T1000 (cell line): Measurements from ENCODE around the gene SMAP1.

Experiments
- DNase-seq: peaks from one replicate; lab custom pipeline; 2025; ENCODE audit warnings: mixed read lengths; lab: John Stamatoyannopoulos, UW

SMAP1 gene

DNA sequence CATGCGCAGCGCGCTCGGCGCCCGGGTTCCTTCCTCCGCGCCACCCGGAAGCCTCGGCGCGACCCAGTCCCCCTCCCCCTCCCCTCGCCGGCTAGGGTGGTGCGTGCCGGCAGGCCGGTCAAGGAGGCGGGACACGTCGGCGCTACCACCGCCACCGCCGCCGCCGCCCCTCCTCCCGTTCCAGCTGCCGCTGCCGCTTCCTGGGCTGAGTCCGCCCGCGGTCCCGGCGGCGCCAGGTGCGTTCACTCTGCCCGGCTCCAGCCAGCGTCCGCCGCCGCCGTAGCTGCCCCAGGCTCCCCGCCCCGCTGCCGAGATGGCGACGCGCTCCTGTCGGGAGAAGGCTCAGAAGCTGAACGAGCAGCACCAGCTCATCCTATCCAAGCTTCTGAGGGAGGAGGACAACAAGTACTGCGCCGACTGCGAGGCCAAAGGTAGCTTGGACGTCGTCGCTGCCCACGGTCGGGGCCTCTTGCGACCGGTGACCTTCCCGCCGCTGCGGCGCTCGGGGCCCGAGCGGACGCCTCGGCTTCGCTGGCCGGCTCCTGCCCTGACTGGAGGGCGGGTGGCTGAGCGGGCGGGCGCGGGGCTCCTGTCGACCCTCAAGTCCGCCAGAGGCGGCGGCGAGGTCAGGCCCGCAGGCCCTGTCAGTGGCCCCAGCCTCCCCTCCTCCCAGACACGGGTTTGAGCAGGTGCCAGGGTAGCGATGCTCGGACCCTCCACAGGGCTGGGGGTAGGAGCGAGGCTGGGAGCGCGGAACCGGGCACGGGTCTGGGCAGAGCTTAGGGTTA, at the start of gene SMAP1:
Gene SMAP1, plus strand, starts transcription at position 173 of the 788 bp plus-strand sequence. Its CDS starts 141 bp downstream, at position 314.
- DNase-seq, result peak; percentile 90

DNA sequence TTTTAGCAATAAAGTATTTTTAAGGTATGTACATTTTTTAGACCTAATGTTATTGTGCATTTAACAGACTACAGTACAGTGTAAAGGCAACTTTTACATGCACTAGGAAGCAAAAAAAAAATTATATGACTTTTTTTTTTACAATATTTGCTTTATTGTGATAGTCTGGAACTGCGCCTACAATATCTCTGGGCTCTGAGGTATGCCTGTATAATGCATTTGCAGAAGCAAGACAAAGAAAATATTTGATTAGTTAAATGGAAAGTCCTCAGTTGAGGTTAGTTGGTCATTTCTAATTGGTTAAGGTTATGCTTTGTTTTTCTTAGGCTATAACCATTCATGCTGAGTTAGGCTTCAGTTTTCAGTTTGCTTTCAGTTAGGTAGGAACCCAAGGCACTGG, 46.9 kb upstream of the SMAP1 start:
- DNase-seq, result no peak

DNA sequence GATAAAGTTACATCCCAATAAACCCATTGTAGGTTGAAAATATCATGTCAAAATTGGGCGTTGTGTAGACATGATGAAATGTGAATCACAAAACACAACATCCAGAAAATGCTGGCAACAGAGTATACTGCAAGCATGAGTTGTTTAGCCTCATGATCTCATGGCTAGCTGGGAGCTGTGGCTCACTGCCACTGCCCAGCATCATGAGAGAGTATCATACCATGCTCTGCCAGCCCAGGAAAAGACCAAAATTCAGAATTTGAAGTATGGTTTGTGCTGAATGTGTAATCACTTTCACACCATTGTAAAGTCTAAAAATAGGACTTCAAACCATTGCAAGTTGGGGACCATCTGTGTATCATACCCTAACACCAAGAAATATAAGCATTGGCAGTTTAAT, 45.2 kb upstream of the SMAP1 start:
- no peak for DNase-seq

DNA sequence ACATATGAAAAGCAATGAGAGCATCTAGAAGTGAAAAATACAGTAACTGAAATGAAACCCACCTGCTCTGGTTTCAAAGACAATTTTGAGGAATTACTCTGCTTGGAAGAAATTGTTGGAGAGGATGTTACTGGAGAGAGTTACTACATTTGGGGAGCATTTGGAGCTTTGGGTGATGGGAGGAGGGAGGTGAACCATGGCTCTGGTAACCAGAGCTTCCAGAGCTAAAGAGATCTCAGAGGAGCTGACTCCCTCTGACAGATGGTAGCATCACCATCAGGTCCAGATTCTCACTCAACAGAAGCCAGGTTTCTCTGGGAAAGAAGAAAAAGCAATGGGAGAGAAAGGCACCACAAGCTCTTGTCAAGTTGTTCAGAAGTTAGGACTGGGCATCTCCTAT, 42.2 kb upstream of the SMAP1 start:
- DNase-seq, result no peak

DNA sequence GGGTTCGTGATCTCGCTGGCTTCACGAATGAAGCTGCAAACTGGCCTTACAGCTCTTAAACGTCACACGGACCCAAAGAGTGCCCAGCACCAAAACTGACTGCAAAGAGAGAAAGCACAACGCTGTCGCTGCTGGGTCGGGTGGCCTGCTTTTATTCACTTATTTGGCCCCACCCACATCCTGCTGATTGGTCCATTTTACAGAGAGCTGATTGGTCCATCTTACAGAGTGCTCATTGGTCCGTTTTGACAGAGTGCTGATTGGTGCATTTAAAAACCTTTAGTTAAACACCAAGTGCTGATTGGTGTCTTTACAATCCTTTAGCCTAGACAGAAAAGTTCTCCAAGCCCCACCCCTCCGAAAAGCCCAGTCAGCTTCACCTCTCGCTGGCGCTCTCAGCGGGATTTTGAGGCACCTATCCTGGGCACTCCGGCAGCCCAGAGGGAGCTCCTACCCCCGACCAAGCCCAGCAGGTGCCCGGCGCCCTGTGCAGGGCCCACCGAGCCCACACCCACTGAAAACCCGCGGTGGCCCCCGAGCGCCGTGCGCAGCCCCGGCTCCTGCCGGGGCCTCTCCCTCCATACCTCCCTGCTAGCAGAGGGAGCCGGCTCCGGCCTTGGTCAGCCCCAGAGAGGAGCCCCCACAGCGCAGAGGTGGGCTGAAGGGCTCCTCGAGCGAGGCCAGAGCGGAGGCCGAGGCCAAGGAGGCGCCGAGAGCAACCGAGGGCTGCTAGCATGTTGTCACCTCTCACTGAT, 40.0 kb upstream of the SMAP1 start:
- DNase-seq, result no peak

DNA sequence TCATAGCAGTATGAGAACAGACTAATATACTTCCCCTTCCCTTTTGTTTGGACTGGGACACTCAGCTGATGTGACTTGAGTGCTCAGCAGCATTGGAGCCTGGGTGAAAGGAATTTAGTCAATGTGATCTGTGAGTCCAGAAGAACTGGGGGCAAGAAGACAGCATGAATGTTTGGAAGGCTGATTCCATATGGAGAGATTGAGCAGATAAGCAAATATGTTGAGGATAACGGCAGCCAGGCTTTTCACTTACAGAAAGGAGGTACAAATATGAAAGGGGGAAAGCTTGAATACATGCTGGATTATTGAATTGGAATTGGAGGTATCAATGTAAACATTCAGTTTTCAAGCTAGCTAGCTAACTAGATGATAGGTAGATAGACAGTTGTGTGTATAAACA, 37.8 kb upstream of the SMAP1 start:
- no peak for DNase-seq

DNA sequence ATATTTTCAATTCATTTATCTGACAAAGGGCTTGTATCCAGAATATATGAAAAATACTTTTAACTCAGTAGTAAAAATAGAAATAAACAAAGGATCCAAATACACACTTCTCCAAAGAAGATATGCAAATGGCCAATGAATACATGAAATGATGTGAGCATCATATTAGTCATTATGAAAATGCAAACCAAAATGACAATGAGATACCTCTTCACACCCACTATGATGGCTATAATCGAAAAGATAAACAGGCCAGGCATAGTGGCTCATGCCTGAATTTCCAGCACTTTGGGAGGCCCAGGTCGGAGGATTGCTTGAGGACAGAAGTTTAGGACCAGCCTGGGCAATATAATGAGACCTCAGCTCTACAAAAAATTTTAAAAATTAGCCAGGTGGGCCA, 33.8 kb upstream of the SMAP1 start:
- no peak for DNase-seq

DNA sequence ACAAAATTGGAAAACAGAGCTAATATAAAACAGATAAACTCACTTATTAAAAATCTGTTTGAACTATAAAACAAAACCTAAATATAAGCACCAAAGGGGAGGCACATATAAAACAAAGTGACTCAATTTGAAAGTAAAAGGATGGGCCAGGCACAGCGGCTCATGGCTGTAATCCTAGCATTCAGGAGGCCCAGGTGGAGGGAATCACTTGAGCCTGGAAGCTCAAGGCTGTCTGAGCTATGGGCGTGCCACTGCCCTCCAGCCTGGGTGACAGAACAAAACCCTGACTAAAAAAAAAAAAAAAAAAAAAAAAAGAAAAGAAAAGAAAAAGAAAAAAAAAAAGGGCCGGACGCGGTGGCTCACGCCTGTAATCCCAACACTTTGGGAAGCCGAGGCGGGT, 31.1 kb upstream of the SMAP1 start:
- no peak for DNase-seq

DNA sequence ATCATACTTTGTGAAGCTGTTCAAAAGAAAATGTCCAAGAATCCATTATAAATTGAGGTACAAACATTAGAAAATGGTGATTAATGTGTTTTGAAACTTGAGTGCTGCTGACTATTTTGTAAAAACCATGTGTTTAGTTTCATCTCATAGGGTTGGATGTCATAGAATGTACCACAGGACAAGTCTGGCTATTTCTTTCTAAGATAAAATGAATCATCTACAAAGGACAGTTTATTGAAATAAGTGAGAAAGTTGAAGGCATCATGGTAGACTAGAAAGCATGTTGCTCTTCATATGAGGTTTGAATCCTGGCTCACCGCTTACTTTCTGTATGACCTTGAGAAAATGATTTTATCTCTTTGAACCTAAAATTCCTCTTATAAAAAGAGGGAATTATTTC, 29.2 kb upstream of the SMAP1 start:
- no peak for DNase-seq

DNA sequence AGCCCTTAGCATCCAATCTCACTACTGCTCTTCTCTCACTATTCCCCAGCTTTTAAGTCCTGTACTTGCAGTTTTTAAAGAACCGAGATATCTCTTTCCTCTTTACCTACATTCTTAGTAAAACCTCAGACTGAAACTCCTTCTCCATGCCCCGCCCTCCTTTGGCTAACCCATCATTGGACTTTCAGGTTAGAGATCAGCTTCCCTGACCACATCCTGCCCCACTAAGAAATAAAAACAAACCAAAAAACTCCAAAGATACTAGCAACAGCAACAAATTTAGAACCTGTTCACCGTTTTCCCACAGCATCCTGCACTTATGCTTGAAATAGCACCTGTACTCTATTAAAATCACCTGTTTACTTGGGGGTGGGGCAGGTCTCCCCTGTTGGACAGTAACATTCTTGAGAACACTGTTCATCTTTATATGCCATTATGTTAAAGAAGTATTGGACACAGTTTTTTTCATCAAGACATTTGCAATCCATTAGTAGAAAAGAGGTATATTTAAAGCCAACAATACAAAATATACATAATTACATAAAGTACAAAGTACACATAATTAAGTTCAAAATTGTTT, 16.3 kb upstream of the SMAP1 start:
- no peak for DNase-seq

DNA sequence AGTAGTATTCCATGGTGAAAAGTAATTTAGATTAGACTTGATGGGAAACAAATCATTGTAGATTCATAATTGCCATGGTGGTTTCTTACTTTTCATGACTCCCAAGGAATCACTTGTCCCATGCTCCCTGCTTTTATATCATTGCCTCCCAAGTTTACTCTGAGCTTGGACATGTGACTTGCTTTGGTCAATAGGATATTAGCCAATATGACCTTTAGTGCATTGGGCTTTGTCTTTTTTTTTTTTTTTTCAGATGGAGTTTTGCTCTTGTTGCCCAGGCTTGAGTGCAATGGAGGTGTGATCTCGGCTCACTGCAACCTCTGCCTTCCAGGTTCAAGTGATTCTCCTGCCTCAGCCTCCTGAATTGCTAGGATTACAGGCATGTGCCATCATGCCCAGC, 15.5 kb upstream of the SMAP1 start:
- DNase-seq, result no peak

DNA sequence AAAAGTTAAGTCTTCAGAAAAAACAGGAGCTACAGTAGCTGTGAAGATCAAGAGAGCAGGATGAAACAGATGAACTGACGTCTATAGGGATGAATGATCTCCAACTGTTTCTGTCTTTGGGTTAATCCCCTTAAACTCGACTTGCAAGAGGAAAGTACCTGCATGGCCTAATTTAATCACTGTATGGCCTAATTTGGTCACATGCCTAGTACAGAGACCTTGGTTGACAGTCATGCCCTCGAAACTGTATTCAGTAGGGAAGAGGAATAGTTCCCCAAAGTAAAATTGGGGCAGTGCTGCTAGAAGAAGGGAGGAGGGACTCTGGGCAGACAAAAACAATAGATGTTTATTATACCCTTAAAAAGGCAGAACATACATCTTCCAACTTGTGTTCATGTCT, 10.0 kb upstream of the SMAP1 start:
- DNase-seq, result no peak

DNA sequence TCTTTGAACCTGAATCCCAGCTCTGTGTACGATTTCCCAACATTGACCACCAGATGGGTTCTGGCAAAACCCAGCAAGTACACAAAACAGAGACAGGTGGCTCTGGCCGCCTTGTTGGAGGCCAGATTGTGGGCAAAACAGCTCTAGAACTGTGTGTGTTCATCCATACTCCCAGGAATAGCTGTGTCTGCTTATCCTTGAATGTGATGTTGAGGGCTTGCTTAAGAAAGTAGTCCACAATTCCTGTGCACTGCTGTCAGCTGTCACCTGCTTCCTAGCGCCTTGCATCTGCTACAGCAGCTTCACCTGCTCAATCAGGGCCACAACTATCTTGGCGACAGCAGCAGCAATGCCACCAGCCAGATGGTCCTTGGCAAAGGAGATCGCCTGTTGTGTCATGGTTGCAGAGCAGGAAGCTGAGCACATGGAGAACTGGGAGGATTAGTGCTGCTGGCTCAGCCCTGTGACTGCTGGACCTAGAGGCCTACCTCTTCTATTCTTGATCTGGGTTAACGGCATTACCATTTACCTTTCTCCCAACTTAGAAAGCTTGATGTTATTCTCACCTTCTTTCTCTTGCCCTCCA, 3.7 kb upstream of the SMAP1 start:
- DNase-seq, result no peak

DNA sequence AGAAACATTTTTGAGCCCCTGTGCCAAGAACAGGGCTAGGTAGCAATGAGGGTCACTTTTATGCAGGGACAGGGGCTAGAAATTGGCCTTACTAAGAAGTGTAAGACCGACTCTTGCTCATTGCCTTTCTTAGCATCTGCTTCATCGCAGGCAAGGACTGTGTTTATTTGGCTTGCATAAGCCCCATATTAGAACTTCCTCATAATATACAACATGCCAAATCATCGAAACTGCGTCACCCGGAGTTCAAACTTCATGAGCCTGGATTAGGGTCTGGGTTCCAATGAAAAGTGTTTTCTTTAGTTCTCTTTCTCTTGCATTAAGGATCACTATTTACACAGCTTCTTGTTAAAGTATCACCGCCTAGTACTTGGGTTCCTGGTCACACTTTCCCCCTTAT, 977 bp upstream of the SMAP1 start:
- DNase-seq, result no peak

DNA sequence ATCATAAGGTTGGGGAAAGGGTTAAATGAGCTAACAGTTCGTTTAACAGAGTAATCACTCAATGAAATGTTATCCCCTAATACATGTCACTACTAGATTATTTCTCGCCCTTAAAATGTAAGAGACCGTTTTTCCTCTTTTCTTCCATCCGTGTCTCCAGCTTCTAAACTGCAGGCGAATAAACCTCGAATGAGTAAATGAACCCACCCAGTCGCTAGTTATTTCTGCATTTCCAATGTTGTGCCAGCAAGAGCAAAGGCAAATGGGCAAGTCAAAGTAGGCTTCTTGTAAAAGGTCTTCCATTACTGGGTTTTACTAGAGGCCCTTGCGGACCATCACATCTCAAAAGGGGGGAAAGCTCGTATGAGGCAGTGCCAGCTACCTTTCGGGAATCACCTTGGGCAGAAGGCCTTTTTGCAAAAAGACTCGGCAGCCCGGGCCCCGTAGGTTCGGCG, 400 bp upstream of the SMAP1 start:
- DNase-seq, result no peak

DNA sequence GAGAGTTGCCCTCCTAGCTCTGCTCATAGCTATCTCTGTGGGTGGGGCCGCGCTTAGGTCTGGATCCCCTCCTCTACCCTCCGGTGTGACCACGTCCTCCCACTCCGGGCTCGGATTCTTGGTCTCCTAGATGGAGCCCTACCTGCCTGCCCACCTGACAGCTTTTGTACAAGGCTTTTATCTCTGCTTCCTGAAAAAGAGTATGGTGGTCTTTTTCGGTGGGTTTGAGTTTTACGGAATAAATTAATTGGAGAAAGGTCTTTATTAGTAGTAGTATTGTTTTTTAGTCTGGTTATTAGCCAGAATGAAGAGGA, 773 bp downstream of the SMAP1 start:
- no peak for DNase-seq

DNA sequence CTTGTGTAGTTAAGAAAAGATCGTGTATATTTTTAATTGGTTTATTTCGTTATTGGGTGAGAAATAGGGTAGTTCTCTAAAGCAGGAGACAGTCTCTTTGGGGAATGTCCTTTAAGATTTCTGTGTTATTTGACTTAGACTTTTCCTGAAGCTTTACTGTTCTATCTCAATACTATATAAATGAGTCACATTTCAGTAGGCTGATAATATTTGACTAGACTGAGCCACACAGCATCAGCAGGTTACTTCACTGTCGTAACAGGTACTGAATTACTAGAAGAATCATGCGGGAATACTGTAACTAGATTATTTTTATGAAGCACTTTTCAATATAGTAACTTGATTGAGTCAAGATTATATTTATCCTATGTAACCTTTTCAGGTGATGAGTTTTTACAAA, 1.4 kb downstream of the SMAP1 start:
- DNase-seq, result no peak

DNA sequence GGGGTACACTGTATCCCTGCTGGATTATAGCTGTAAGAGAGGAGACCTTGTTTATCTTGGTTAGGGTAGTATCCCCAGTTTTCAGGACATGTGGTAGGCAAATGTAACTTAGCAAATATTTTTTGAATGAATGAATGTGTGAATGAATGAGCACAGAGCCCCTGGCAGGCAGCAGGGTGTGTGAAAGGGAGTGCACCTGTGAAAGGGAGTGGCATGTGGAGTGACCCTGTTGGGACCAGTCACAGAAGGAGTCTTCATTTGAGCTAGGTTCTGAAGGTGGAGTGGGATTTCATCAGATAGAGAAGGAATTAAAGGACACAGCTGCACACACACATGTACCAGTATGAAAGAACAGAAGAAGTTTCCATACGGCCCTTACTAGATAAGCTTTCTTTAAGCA, 4.9 kb downstream of the SMAP1 start:
- DNase-seq, result no peak

DNA sequence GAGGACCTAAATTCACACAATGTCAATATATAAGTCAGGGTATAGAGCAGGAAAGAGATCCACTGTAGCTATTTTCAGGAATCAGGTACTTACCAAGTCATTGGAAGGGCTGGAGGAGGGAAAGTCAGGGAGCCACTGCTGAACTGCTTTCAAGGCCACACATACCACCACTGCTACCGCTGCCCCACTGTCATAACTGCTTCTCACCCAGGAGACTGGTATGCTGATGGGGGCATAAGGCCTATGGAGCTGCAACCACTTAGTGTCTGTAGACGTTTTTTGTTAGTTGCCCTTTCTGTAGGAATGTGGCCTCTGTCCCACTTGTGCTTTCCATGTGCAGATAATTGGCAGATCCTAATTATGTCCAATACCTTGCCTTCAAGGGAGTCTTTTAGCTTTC, 5.4 kb downstream of the SMAP1 start:
- no peak for DNase-seq

DNA sequence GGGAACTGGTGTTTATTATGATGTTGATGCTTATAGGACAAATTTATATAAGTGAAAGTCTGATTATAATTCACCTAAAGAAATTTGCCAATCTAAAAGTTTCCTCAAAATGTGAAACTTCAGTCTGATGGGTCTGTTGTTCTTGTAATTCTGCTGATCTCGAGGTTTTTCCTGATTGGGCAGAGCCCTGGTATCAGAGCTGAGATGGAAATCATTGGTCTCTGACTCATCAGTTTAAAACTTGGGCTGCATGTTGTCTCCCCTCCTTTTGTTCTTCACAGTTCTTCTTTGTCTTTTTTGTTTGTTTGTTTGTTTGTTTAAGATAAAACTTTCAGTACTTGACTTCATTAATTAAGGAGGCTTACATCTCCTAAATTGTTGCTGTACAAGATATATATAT, 5.9 kb downstream of the SMAP1 start:
- no peak for DNase-seq

DNA sequence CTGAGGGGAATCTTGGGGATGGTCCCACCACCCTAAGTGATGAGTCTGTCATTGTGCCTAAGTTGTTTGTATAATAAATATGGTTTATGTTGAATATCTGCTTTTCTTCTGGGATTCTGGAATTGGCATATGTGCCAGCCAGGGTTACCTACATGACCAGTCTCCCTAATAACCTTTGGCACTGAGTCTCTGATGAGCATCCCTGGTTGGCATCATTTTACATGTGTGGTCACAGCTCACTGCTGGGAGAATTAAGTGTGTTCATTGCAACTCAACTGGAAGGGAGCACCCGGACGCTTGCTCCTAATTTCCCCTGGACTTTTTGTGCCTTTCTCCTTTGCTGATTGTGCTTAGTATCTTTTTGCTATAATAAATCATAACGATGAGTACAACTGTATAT, 8.1 kb downstream of the SMAP1 start:
- DNase-seq, result no peak

DNA sequence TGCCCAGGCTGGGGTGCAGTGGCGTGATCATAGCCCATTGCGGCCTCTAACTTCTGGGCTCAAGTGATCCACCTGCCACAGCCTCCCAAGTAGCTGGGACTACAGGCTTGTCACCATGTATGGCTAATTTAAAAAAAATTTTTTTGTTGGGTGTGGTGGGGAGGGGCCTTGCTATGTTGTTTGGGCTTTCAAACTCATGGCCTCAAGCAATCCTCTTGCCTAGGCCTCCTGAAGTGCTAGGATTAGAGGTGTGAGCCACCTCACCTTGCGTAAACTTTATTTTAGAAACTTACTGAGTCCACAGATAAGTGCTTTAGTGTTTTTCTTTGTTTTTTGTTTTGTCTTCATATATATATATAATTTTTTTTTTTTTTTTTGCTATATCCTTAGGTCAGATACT, 9.1 kb downstream of the SMAP1 start:
- no peak for DNase-seq

DNA sequence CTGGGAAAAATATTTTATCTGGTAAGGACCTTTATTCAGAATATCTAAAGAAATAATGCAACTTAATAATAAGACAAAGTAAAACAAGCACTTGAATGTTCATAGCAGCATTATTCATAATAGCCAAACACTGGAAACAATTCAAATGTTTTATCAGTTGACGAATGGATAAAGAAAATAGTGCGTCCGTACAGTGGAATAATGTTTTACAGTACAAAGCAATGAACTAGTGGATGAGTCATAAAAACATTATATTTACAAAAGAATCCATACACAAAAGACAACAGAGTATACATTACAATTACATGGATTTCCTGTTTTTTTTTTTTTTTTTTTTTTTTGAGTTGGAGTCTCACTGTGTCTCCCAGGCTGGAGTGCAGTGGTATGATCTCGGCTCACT, 12.7 kb downstream of the SMAP1 start:
- DNase-seq, result no peak
